Endothelial cell of umbilical vein (primary cell): Measurements from ENCODE around the gene ASGR2. TPM values are rescaled to one million over a fixed set of nuclear protein-coding genes. Genes with fewer than 3 reads are reported as not detected.

Experiments
- BruUV-seq: library from RNA; stranded (reverse); fragments of 400-500 nt; replicated peaks from 2 replicates; lab custom pipeline; 2021; lab: Mats Ljungman, UMichigan
- CTCF ChIA-PET: fragments of 300-600, 350-600 bp; sonication (Branson Sonifier 250); formaldehyde crosslinking; loops from one replicate; lab custom pipeline; 2021; ENCODE audit warnings: antibody characterized with exemption, inconsistent platforms; lab: Charles Lee
- POLR2A ChIA-PET: fragments of 300-600, 350-600 bp; sonication (Branson Sonifier 250); formaldehyde crosslinking; loops from one replicate; lab custom pipeline; 2021; ENCODE audit warnings: antibody characterized with exemption, inconsistent platforms; lab: Charles Lee
- DNase-seq: peaks from one replicate; pipeline ENCODE4 v3.0.0-alpha.2; 2011; ENCODE audit warnings: low read depth, low spot score
- FAIRE-seq: peaks from 2 replicates; lab custom pipeline; 2011; peaks lifted over from hg19 to GRCh38; lab: Jason Lieb, UNC
- H2AFZ ChIP-seq: 2 replicates; pipeline ENCODE4 v1.6.0; 2012; ENCODE audit warnings: low read depth, low read length, control low read depth, inconsistent platforms
- H3K27ac ChIP-seq: 2 replicates; pipeline ENCODE4 v1.5.1; 2011; ENCODE audit warnings: low read depth, mild to moderate bottlenecking, control low read depth, low read length, moderate library complexity; ENCODE audit not compliant: insufficient read depth
- H3K27me3 ChIP-seq, 2 experiments: 2 replicates each; pipeline versions ENCODE4 v1.6.0 to v1.6.1; 2011; ENCODE audit warnings: low read length in 2 of 2, mixed read lengths in 1 of 2; ENCODE audit not compliant: control insufficient read depth in 2 of 2, insufficient read depth in 2 of 2
- H3K36me3 ChIP-seq, 2 experiments: 2 replicates in 1 of 2; 3 replicates in 1 of 2; pipeline ENCODE4 v1.5.1; 2011; ENCODE audit warnings: low read length in 2 of 2, mild to moderate bottlenecking in 1 of 2, moderate library complexity in 1 of 2; ENCODE audit not compliant: control insufficient read depth in 2 of 2, insufficient read depth in 2 of 2; ENCODE audit errors: extremely low read depth in 1 of 2
- H3K4me1 ChIP-seq: 3 replicates; pipeline ENCODE4 v1.5.1; 2011; ENCODE audit warnings: mild to moderate bottlenecking, low read length; ENCODE audit not compliant: control insufficient read depth, insufficient read depth; ENCODE audit errors: extremely low read depth
- H3K4me2 ChIP-seq: 2 replicates; pipeline ENCODE4 v1.6.1; 2011; ENCODE audit warnings: low read length, control low read depth, mixed read lengths; ENCODE audit not compliant: insufficient read depth
- H3K4me3 ChIP-seq, 3 experiments: fragments of 200-600 bp in 1 of 3; sonication (generic), shearing (Covaris generic) in 1 of 3; replicated peaks in 1 of 3; 2 replicates each; pipeline ENCODE4 v1.5.1; 2011 to 2016; ENCODE audit warnings: control low read depth in 3 of 3, low read length in 3 of 3, mild to moderate bottlenecking in 2 of 3, inconsistent platforms in 1 of 3, low read depth in 1 of 3, moderate library complexity in 1 of 3; ENCODE audit not compliant: insufficient read depth in 1 of 3
- H3K79me2 ChIP-seq: 2 replicates; pipeline ENCODE4 v1.6.0; 2012; ENCODE audit warnings: low read length, inconsistent platforms; ENCODE audit not compliant: control insufficient read depth, insufficient read depth
- H3K9ac ChIP-seq: replicated peaks from 2 replicates; pipeline ENCODE3; 2011; ENCODE audit warnings: low read length, control low read depth; ENCODE audit not compliant: insufficient read depth; ENCODE audit errors: extremely low read depth
- H3K9me1 ChIP-seq: replicated peaks from 3 replicates; pipeline ENCODE4 v1.6.0; 2011; ENCODE audit warnings: mild to moderate bottlenecking, low read length; ENCODE audit not compliant: control insufficient read depth, insufficient read depth; ENCODE audit errors: extremely low read depth
- H3K9me3 ChIP-seq: replicated peaks from 2 replicates; pipeline ENCODE4 v1.5.1; 2012; ENCODE audit warnings: low read length, inconsistent platforms; ENCODE audit not compliant: control insufficient read depth, insufficient read depth
- H4K20me1 ChIP-seq: replicated peaks from 2 replicates; pipeline ENCODE3; 2011; ENCODE audit warnings: mild to moderate bottlenecking, low read length; ENCODE audit not compliant: control insufficient read depth, insufficient read depth; ENCODE audit errors: extremely low read depth
- EZH2 ChIP-seq: IDR thresholded peaks from 2 replicates; pipeline ENCODE4 v1.6.1; 2012; ENCODE audit warnings: borderline replicate concordance, low read depth, mild to moderate bottlenecking, moderate library complexity, low read length, inconsistent platforms; ENCODE audit not compliant: severe bottlenecking
- FOS ChIP-seq: IDR thresholded peaks from 2 replicates; pipeline ENCODE4 v1.6.1; 2011; ENCODE audit warnings: mild to moderate bottlenecking, low read length, moderate library complexity, borderline replicate concordance; ENCODE audit not compliant: insufficient read depth
- GATA2 ChIP-seq: IDR thresholded peaks from 2 replicates; pipeline ENCODE4 v1.7.0; 2011; ENCODE audit warnings: low read depth, mild to moderate bottlenecking, moderate library complexity, mixed read lengths, low read length; ENCODE audit not compliant: insufficient read length, insufficient read depth
- JUN ChIP-seq: IDR thresholded peaks from 2 replicates; pipeline ENCODE4 v1.6.1; 2011; ENCODE audit warnings: borderline replicate concordance, low read depth; ENCODE audit not compliant: insufficient read length, insufficient read depth
- MYC ChIP-seq: IDR thresholded peaks from one replicate; pipeline ENCODE4 v1.6.1; 2011; ENCODE audit warnings: mild to moderate bottlenecking, low read depth, low read length
- POLR2A ChIP-seq: IDR thresholded peaks from 2 replicates; pipeline ENCODE4 v1.6.1; 2012; ENCODE audit warnings: low read depth, mild to moderate bottlenecking, control low read depth, low read length
- POLR2AphosphoS5 ChIP-seq: IDR thresholded peaks from 2 replicates; pipeline ENCODE4 v1.6.1; 2012; ENCODE audit warnings: low read depth, mild to moderate bottlenecking, control low read depth, low read length, moderate library complexity; ENCODE audit not compliant: insufficient read depth
- dilution Hi-C: fragments of 300-500 bp; cut with MboI; formaldehyde crosslinking; loops from one replicate; pipeline ENCODE4 v1.15.0; 2019; ENCODE audit warnings: low sequenced_read_pairs; ENCODE audit not compliant: extremely low pct_ligation_motif_present
- intact Hi-C: fragments of 100-400 bp; cut with micrococcal nuclease; formaldehyde crosslinking; loops from one replicate; pipeline ENCODE4 v1.10.0; 2022
- polyA plus RNA-seq, 4 experiments: library from polyadenylated mRNA; depleted of rRNA in 3 of 4; stranded (reverse) in 3 of 4; unstranded in 1 of 4; fragments of >200 nt; gene quantifications; 2 replicates each; pipeline versions ENCODE4 v1.2.1 to v1.2.3, GENCODE V29; 2011 to 2012; ENCODE audit warnings: missing spikeins in 1 of 4
- total RNA-seq: library from RNA; stranded (reverse); gene quantifications from 2 replicates; pipeline ENCODE4 v1.2.3, GENCODE V29; 2021
- TF ChIP-seq, protein P1 (sequence below): IDR thresholded peaks from 2 replicates; pipeline ENCODE4 v1.6.1; 2011; ENCODE audit not compliant: insufficient read depth, insufficient read length
- TF ChIP-seq, protein P2 (sequence below), 2 donors: IDR thresholded peaks; 1 replicate in 1 of 2; 2 replicates in 1 of 2; pipeline ENCODE4 v1.5.1; 2011; ENCODE audit warnings: low read length in 2 of 2, mild to moderate bottlenecking in 2 of 2, moderate library complexity in 2 of 2, control low read depth in 1 of 2, inconsistent platforms in 1 of 2, low read depth in 1 of 2; ENCODE audit not compliant: insufficient read depth in 1 of 2; ENCODE audit errors: extremely low read depth in 1 of 2

ASGR2 gene
- total and polyA plus RNA-seq, 2 donors (not counting 3 experiments of a cell fraction or from before 2014, with no cell fraction given): not detected

DNA sequence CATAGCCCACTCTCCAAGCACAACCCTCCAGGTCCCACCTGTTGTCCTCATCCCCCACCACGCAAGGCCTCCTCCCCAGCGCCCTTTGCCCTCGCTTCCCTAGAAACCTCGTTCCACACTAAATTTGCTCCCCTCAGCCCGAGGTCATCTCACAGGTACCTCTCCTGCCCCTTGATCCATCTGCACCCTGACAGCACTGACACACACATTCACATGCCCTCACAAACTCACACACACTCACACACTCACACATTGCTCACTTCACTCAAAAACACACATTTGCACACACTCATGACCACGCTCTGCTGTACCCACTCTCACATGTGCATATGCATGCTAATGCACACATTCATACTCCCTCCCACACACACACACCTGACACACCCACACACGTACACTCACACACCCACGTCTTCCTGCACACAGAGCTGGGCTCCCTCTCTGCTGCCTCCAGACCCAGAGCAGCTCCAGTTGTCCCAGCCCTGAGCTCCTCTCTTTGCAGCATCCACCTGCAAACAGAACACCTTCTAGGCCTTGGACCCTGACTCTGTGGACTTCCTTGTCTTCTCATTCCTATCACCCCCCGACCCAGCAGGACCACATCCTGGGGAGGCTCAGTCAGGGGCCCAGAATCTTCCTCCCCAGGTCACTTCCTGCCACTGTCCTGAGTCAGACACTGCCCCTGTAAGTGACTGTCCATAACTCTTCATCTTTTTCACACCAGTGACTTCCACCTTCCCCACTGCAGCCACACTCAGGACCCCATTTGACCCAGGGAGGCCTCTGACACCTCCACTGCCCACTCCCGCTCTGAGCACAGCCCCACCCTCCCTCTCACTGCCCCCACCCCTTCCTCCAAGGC lies 4.9 kb downstream of the ASGR2 start:
- POLR2A ChIA-PET: interaction anchor here (0.6 kb wide), 1 partner anchor 52 kb away, joined by 4 read pairs; no protein-coding TSS in a partner anchor
- no peak for FAIRE-seq

More for the DNA sequence above, 4.9 kb downstream of the ASGR2 start:
- intact Hi-C loops (no loop called here), dilution Hi-C loops (no loop called here)
- H3K4me3 ChIP-seq: no peak overlapping the region
- CTCF ChIA-PET: interaction anchor here (0.6 to 1.7 kb wide), 3 partner anchors 23 to 1580 kb away, joined by 3 to 7 read pairs (median 3); no protein-coding TSS in a partner anchor
- H3K27ac ChIP-seq: no peak overlapping the region
- no peaks in the 10 kb centered on the region for H3K4me1 ChIP-seq
- no peaks in the 10 kb centered on the region for H4K20me1 ChIP-seq
- BruUV-seq: no TSS peak
- no peaks in the 10 kb centered on the region for H3K9me1 ChIP-seq
- no peaks in the 10 kb centered on the region for H3K79me2 ChIP-seq
- H3K27me3 ChIP-seq: peaks cover 0 to 1% of the 10 kb centered on the region in 2 experiments
- no peak overlapping the region for H2AFZ ChIP-seq
- no peak for TF ChIP-seq EZH2
- TF ChIP-seq MYC: no peak
- no peak for TF ChIP-seq GATA2
- TF ChIP-seq, protein P1, sequence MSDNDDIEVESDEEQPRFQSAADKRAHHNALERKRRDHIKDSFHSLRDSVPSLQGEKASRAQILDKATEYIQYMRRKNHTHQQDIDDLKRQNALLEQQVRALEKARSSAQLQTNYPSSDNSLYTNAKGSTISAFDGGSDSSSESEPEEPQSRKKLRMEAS: no peak
- TF ChIP-seq POLR2AphosphoS5: no peak
- TF ChIP-seq, protein P2, sequence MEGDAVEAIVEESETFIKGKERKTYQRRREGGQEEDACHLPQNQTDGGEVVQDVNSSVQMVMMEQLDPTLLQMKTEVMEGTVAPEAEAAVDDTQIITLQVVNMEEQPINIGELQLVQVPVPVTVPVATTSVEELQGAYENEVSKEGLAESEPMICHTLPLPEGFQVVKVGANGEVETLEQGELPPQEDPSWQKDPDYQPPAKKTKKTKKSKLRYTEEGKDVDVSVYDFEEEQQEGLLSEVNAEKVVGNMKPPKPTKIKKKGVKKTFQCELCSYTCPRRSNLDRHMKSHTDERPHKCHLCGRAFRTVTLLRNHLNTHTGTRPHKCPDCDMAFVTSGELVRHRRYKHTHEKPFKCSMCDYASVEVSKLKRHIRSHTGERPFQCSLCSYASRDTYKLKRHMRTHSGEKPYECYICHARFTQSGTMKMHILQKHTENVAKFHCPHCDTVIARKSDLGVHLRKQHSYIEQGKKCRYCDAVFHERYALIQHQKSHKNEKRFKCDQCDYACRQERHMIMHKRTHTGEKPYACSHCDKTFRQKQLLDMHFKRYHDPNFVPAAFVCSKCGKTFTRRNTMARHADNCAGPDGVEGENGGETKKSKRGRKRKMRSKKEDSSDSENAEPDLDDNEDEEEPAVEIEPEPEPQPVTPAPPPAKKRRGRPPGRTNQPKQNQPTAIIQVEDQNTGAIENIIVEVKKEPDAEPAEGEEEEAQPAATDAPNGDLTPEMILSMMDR (IDR thresholded peaks at IDR 0.05; ENCODE audit: extremely low read depth in 1 of 2, insufficient read depth in 1 of 2, low read depth in 1 of 2, low read length in 2 of 2): no peak
- TF ChIP-seq JUN: no peak
- no peak for TF ChIP-seq FOS
- TF ChIP-seq POLR2A: no peak
- H3K4me2 ChIP-seq: no peak overlapping the region
- H3K9ac ChIP-seq: no peak overlapping the region
- no peaks in the 10 kb centered on the region for H3K36me3 ChIP-seq
- no peak for DNase-seq
- H3K9me3 ChIP-seq: no peaks in the 10 kb centered on the region
